ENCODE results near the gene LRMDA.

Gene LRMDA

DNA sequence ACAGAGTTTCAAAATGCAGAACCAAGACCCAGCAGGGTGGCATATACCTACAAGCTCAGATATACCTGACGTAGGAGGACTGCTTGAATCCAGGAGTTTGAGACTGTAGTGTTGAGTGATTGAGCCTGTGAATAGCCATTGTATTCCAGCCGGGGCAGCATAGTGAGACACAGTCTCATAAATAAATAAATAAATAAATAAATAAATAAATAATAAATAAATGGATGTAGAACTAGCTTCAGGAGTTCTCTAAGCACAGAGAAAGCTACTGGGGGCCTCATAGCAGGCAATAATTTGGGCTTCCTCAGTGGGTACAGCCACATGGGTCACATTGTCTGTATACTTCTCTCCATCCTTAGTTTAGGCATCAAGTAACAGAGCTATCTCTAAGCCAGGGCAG lies 906.8 kb downstream of the LRMDA start:
- no peak for DNase-seq (ENCODE audit: low read depth)

DNA sequence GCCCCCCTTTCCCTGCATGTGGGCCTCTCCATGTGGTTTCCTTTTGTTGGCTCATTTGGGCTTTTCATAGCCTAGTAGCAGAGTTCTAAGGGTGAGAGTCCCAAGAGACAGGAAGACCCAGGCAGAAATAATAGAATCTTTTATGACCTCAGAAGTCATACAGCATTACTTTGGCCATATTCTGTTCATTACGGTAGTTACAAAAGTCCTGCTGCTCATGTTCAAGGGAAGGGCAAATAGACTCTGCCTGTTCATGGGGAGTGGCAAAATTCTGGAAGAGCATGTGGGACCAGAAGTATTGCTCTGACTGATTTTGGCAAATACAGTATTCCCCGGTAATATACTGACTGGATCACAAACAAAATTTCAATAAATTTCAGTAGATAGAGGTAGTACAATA lies 910.3 kb downstream of the LRMDA start:
- no peak for DNase-seq (ENCODE audit: low read depth)

DNA sequence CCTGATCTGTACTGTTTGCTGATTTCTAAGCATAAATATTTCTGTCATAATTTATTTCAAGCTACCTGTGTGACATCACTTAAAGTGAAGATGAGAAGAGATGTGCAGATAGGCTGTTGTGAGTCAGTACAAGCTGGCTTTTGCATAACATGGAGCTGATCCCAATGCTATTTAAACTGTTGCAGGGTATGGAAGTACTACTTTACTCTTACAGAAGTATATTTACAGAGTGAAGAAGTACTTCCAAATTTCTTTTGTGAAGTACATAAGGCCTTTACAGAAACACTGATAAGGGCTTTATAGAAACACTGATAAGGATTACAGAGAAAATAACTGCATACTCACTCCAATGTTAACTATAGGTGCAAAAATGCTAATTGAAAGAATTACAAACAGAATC lies 911.6 kb downstream of the LRMDA start:
- no peak for DNase-seq (ENCODE audit: low read depth)

DNA sequence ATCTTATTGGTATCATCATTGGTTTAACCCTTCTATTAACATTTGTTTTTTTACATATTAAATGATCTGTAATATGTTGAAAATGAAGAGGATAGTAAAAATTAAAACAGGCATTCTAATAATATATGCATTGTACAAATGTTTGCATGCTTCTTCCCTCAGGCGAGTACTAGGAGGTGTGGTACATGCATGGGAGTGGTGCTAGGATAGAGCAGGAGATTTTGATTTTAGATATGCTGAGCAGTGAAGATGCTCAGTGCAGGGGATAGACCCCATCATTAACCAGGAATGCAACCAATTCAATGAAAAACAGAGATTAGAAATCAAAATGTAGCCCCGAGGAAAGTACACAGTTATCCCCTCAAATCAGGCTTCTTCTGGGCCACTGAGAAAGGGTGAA lies 916.4 kb downstream of the LRMDA start:
- no peak for DNase-seq (ENCODE audit: low read depth)

DNA sequence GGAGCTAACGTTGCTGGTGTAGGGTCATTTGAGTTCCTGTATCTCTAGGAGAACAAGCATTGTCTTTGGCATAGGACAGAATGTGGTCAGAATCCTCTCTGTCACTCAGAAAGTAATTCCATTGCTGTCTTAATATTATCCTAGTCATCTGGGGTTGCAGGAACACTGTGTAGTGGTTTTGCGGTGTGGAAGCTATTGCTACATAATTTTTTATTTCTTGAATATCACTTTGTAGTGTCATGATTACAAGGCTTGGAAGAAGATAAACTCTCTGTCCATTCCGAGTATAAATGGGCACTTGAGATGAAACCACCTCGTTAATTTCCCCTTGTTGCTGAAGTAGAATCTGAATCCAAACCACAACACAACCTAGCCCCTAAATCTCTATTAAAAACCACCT lies 919.2 kb downstream of the LRMDA start:
- DNase-seq (ENCODE audit: low read depth) = no peak

DNA sequence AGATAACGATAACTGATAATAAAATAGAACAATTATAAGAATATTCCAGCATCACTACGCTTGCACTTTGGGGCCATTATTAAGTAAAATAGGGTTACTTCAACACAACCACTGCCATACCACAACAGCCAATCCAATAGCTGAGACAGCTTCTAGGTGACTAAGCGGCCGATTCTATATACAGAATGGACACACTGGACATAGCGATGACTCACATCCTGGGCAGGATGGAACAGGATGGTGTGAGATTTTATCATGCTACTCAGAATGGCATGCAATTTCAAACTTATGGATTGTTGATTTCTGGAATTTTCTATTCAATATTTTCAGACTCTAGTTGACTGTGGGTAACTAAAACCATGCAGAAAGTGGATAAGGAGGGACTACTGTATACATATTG lies 920.9 kb downstream of the LRMDA start:
- DNase-seq (ENCODE audit: low read depth) = no peak

DNA sequence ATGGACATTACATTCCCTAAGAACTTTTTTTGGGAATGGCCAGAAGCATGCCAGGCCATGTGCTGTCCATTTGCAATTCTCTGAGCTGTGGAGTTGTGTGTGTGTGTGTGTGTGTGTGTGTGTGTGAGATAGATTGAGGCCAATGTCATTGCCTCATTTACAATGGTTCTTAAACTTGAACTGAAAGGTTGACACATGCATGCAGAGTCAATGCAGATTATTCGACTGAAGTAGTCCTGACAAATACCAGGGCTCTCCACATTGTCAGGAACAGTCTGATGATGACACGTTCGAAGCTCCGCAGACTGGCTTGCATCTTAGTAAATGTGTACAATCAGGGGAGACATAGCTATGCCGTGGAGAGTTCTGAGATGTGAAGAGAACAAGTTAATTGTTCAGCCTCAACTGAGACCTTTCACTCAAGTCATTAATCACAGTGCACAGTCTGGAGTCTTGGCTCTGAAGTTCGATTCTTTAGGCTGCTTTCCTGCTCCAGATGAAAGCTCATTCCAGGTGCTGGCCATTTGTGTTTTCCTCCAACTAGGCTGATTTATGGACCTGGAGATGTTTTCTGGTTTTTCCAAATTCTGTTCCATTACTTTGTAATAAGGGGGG lies 921.9 kb downstream of the LRMDA start:
- no peak for DNase-seq (ENCODE audit: low read depth)

DNA sequence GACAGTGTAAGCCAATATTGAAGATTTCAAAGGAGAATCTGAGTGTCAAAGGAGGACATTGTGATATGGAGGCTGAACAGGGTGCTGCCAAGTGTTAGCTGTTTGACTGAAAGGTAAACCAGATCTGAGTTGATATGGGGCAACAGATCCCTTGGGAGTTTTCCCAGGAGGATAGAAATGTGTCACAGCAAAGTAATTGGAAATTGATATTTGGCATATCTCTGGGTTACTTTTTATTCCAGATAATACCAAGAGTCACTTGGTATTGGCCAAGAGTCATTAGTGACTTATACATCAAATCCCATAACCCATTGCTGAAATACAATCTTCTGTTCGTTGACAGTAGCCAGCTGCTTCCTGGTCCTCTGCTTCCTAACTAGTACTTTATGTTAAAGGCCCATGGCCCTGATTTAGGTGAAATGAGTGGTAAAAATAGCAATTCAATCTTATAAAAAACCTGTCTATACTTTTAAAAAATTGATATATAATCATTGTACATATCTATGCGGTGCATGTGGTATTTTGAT lies 922.9 kb downstream of the LRMDA start:
- no peak for DNase-seq (ENCODE audit: low read depth)

DNA sequence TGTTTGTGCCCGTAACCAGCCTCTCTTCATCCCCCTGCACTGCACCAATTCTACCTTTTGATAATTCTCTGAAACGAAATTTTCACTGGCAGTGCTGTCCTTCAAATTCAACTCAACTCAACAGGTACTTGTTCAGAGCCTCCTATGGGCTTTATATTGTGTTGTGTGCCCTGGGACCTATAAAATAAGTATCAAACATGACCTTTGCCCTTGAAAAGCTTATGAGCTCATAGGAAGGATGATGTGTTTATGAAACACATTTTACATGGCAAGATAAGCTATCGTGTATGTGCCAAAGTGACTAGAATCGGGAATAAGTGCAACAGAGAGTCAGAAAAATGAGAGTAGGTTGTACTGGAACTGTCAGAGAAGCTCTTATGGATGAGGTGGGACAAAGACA lies 923.5 kb downstream of the LRMDA start:
- no peak for DNase-seq (ENCODE audit: low read depth)

DNA sequence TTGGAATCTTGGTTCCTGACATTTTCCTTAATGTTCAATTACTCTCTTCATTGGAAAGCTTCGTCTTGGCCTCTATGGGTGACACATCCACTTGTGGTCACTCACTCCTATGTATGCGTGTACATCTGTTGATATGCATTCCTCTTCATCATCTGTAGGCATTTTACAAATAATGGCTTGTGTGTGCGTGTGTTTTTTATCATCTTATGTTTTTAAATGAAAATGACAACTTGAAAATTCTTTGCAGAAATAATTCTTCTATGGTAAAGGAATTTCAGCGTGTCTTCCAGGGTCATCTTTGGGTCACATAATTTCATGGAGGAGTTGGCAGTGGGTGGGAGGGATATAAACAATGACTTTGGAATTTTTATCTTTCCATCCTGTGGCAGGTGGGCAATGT lies 925.1 kb downstream of the LRMDA start:
- no peak for DNase-seq (ENCODE audit: low read depth)

DNA sequence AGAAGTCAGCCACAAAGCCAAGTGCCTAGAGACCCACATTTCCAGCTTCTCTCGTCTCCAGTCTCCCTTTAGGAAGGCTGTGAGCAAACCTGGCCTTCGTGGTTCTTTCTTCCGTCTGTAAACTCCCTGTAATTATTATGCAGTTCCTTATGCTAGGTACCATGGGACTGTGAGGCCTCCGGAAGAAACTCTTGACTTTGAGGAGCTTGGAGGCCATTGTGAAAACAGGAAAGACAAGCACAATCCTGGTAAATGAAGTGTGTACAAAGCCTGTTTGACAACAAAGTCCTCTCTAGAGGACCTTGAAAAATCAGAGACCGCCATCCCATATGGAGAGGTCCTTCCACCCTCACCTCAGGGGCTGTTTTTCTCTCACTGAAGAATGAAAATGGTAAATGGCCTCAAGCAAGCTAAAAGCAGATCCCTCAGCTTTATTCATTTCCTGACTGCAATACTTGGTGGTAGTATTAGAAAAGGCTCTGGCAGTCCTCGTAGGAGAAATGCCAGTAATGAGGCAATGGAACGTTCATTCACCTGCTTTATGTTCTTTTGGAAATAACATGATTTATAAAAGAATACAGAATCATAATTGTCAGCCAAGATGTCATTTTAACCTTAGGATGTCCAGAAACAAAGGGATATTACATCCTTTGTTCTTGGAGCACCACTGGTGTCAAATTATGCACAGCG lies 926.4 kb downstream of the LRMDA start:
- no peak for DNase-seq (ENCODE audit: low read depth)

DNA sequence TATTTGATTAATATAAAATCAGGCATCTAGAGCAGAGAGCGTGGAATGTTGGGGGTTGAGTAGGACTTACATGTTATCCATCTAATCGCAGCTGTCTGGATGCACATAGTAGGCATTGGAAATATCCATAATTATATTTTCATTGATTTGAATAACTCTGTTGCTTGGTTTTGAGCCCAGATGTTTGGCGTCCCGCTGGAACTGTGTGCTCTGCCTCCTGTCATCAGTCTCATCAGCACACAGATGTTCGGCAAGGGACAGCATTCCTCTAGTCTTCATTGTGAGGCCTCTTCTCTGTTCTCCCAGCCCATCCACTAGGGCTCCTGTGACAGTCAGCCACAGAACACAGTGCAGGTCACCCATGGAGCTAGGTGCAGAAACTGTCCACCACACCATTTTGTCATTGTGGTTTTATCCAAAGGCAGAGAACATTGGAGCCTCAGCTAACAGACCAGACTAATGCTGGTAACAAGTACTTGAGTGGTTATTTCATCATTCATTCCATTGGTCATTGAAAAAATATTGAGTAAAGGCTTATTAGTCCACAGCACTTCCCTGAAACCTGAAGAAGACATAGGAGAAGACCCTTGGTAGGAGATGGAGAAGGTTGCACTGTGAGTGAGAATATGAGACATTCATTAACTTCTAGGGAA lies 927.4 kb downstream of the LRMDA start:
- DNase-seq (ENCODE audit: low read depth) = no peak

DNA sequence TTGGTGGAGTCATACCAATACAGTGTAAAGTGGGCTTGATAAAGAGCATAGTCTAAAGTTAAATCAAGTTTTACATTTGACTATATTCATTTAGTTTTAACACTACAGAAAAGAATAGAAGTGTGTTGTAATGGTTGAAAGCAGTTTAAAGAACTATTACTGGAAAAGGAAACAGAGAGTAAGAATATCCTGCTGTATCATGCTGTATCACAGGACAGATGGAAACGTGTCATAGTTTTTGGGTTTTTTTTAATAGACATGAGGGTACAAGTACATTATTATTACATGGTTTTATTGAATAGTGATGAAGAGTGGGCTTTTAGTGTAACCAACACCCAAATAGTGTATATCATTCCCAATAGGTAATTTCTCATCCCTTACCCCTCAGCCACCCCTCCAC lies 944.3 kb downstream of the LRMDA start:
- DNase-seq (ENCODE audit: low read depth) = no peak

DNA sequence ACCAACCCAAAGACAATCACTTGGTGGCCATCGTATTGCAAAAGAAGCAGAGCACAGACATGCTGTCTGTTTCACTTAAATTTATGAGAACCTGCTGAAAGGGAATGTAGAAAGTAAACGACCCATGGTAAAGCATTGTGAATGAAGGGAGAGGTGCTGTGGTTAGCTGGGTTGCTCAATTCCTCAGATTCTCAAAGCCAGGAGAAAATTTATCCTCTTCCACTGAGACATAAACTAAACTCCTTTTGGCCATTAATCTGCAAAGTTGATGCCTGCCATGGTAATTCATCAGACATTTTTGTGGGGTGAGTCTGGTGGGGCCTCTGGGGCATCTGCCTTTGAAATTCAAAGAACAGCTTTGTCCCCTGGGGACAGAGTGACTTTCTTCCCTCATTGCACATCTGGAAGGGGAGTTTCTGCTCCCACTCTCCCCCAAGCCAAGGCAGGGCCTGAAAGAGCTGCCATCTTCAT lies 951.0 kb downstream of the LRMDA start:
- no peak for DNase-seq (ENCODE audit: low read depth)

DNA sequence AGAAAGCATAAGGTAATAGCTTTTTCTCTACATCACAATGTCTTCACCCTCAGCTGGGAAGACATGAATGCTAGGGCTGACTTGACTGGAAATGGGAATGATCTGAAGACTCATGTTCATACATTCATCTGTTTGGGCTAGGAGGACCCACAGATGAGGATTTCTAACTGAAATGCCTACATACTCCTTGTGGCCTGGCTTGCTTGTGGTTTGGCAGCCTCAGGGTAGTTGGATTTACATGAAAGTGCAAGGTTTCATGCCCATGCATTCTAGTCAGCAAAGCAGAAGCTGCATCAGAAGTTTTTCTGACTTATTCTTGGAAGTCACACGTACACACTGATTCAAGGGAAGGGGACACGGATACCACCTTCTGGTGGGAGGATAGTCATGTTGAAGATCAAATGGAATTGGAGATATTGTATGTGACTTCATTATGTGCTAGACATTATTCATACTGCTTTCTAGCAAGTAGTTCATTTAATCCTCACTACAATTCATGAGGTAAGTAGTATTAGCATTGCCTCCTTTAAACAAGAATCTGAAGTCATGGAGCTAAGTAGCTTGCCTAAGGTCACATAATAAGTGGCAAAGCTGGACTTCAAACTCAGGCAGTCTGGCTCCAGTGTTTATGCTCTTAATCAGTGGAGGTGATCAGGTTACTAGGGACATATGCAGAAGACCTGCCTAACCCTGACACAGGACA lies 957.0 kb downstream of the LRMDA start:
- no peak for DNase-seq (ENCODE audit: low read depth)

DNA sequence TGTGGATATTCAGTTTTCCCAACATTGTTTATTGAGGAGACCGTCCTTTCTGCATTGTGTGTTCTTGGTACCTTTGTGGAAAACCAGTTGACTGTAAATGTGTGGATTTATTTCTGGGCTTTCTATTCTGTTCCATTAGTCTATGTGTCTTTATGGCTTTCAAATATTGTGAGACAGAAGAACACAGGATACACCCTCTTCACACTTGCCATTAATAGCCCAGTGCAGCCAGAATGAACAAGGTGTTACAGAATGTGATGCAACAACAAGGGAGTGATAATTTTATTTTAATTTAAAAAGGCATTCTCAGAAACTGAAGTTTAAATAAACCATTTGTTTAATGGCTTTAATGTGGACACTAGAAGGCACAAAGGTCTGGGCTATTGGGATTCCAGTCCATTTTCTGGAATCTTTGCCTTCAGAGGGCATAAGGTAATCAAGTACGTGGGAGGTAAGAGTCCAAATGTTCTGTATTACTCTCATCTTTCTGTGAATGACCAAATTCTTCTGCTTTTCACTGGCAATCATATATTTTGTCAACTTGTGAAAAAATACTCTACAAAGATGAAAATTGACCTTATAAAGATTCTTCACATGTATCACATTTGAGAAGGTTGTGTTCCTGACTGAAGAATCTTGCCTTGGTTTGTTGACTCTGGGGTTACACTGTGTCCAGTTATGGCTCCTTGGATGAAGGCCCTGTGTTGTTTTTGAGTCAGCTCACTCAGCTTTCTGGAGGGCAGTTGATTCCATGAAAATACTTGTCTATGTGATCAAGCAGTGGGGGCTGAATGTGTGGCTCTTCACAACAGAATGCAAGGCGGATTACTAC lies 962.7 kb downstream of the LRMDA start:
- DNase-seq (ENCODE audit: low read depth) = no peak

DNA sequence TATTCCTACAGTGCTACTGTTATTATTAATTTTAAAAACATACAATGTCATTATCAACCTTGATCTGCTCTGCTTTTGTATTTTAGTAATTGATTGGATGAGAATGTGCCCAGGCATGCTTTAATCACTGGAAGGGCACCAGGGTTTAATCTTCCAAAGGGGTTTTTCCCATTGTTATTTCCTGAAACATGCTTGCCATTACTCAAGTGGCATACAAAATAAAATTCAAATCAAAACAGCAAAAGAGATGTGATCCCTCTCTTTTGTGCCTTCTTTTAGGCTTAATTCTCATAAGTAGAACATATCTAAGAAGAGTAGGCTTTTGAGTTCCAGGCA lies 963.3 kb downstream of the LRMDA start:
- no peak for DNase-seq (ENCODE audit: low read depth)

DNA sequence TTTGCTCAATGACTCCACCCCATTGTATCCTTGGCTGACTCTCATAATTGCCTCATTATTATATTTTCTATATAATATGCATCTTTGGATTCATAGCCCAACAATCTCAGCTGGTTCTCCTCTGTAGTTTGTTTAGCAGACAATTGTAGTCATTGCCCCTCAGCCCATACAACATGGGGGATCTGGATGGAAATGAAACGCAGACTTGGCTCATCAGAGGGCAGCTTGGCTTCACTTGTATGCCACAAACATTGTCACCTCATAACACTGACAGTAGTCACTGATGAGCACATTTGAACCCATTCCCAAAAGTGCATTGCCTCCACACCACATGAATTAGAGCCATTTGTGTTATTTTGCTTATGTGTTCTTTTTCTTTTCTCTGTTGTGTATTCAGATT lies 963.8 kb downstream of the LRMDA start:
- DNase-seq (ENCODE audit: low read depth) = no peak

DNA sequence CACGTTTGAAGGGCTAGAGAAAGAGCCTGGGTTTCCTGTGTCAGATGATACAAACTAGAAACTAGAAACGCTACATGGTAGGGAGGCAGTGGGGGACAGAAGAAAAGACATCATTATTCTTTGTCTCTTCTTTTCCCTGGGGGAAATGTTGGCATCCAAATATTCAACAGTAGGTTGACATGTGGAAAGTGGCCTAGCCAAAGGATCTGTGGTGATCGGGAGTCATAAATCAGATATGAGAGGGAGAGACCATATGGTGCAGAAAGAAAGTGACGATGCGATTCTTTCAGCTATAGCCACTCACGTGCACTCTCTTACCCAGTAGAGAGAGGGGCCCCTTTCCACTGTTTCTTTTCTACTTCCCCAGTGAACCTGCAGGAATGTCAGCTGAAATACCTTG lies 964.7 kb downstream of the LRMDA start:
- DNase-seq (ENCODE audit: low read depth) = no peak

DNA sequence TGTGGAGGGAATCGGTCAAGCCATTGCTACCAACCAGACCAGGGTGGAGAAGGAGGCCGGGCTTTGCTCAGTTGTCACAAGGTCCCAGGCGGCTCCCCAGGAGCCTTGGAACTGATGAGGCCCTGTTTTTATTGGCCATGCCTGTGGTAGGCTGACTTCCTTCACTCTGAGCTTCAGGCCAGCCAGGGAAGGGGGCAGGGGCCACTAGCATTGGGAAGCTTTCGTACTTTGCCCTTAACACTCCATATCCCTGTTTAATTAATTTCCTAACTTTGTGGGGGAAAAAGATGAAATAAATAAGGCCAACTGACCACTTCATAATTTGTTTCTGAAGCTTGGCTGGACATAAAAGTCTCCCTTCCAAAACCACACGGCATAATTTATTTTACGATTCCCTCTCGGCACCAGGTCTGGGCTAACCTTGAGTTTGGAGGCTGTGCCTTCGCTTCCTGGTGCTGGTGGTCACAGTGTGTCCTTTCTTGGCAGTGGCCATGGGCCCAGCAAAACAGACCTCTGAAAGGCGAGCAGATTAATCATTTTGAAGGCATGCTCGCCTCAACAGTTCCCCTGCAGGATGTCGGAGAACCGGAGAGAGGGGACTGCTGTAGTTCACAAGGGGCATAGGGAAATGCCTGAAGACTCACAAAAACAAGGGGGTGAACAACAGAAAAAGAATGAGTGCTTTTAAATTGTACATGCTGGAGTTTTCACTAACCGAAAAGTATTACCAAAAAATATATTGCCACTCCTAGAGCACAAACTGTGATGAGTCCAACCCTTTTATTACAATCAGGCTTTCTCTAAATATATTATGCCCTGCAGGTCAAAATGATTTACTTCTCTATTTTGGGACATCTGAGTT lies 966.0 kb downstream of the LRMDA start:
- DNase-seq (ENCODE audit: low read depth) = no peak

Data from stimulated activated CD8-positive, alpha-beta memory T cell treated with anti-CD3 and anti-CD28 coated beads, Interleukin-7, amount 100 ng/mL, for 24 hours (primary cell).